HG03025 (cell line): ENCODE measurements around the gene IFT122.
"Not testable (repeated sequence)": the region's sequence is repeated elsewhere in the genome, so short reads cannot be mapped to it uniquely, and the experiment has no call there.

Experiments used
- ATAC-seq: cut with Tn5 transposase; IDR thresholded peaks from one replicate; pipeline ENCODE4 v1.9.1; 2021; ENCODE audit warnings: mild to moderate bottlenecking, moderate library complexity; ENCODE audit not compliant: unreplicated experiment, low FRiP score

The IFT122 gene

GRCh38 chr3:129532261-129532660 is 92.2 kb downstream of the IFT122 start:
- no peak for ATAC-seq

- ATAC-seq: no peak
Measured at GRCh38 chr3:129533406-129533805, 93.4 kb downstream of the IFT122 start.

GRCh38 chr3:129534428-129535027 is 94.5 kb downstream of the IFT122 start:
- no peak for ATAC-seq

GRCh38 chr3:129535075-129535474 is 95.1 kb downstream of the IFT122 start:
- ATAC-seq: no peak

- ATAC-seq: no peak
Measured at GRCh38 chr3:129536374-129536667, 96.3 kb downstream of the IFT122 start.

GRCh38 chr3:129536804-129537203 is 96.8 kb downstream of the IFT122 start:
- no peak for ATAC-seq

- no peak for ATAC-seq
Measured at GRCh38 chr3:129539206-129539605, 99.2 kb downstream of the IFT122 start.

GRCh38 chr3:129540776-129541516 is 100.9 kb downstream of the IFT122 start:
- ATAC-seq: no peak

GRCh38 chr3:129542747-129543146 is 102.7 kb downstream of the IFT122 start:
- no peak for ATAC-seq

- no peak for ATAC-seq
Measured at GRCh38 chr3:129543156-129543790, 103.2 kb downstream of the IFT122 start, which contains the start of gene H1-8. TSS of gene H1-8 (plus strand) at chr3:129543175. CDS start at chr3:129543219, 44 bp downstream.

- ATAC-seq: no peak
Measured at GRCh38 chr3:129543999-129544398, 104.0 kb downstream of the IFT122 start.

- ATAC-seq: not testable (repeated sequence)
Measured at GRCh38 chr3:129545951-129546350, 105.9 kb downstream of the IFT122 start.

- no peak for ATAC-seq
Measured at GRCh38 chr3:129547241-129547640, 107.2 kb downstream of the IFT122 start.

- ATAC-seq: no peak
Measured at GRCh38 chr3:129548104-129548965, 108.3 kb downstream of the IFT122 start.

GRCh38 chr3:129549006-129549800 is 109.2 kb downstream of the IFT122 start:
- no peak for ATAC-seq

GRCh38 chr3:129549805-129550204 is 109.8 kb downstream of the IFT122 start:
- no peak for ATAC-seq

- ATAC-seq: no peak
Measured at GRCh38 chr3:129552287-129553050, 112.4 kb downstream of the IFT122 start.

GRCh38 chr3:129553171-129553570 is 113.1 kb downstream of the IFT122 start:
- no peak for ATAC-seq

- no peak for ATAC-seq
Measured at GRCh38 chr3:129553719-129554118, 113.7 kb downstream of the IFT122 start.
